Natural killer cell (primary cell): ENCODE data around the gene VPS26B. TPM values are rescaled to one million over a fixed set of nuclear protein-coding genes. Genes with fewer than 3 reads are reported as not detected.

Experiments used
- ATAC-seq, 3 donors: fragments of 150-1000 bp in 2 of 3; fragments of 200-7000 bp in 1 of 3; cut with Tn5 transposase; 1 replicate in 1 of 3; 2 replicates in 2 of 3; pipeline ENCODE4 v1.10.0; 2021; ENCODE audit warnings: mild to moderate bottlenecking in 2 of 3, moderate library complexity in 2 of 3
- DNase-seq, 2 donors: peaks; one replicate each; pipeline versions ENCODE4 v3.0.0 to v3.0.0-alpha.2; 2013 to 2021; ENCODE audit warnings: mixed read lengths in 1 of 2
- H3K27ac ChIP-seq: one replicate; pipeline ENCODE4 v1.5.1; 2013; ENCODE audit warnings: mild to moderate bottlenecking, low read length
- H3K27me3 ChIP-seq: one replicate; pipeline ENCODE4 v1.6.1; 2013; ENCODE audit warnings: low read length; ENCODE audit not compliant: control insufficient read depth, insufficient read depth
- H3K36me3 ChIP-seq: one replicate; pipeline ENCODE4 v1.6.1; 2013; ENCODE audit warnings: low read length; ENCODE audit not compliant: control insufficient read depth, insufficient read depth
- H3K4me1 ChIP-seq: one replicate; pipeline ENCODE4 v1.6.1; 2013; ENCODE audit warnings: low read length; ENCODE audit not compliant: control insufficient read depth, insufficient read depth
- H3K4me3 ChIP-seq: one replicate; pipeline ENCODE4 v1.5.1; 2013; ENCODE audit warnings: low read length
- H3K9me3 ChIP-seq: one replicate; pipeline ENCODE4 v1.6.1; 2013; ENCODE audit warnings: low read length; ENCODE audit not compliant: control insufficient read depth, insufficient read depth
- H3K27ac Mint-ChIP-seq, 2 donors: one replicate each; pipeline ENCODE4 v1.8.0; 2022; ENCODE audit warnings: mild to moderate bottlenecking in 2 of 2, mixed read lengths in 2 of 2, moderate library complexity in 1 of 2
- H3K27me3 Mint-ChIP-seq, 2 donors: one replicate each; pipeline ENCODE4 v1.8.0; 2022; ENCODE audit warnings: low read depth in 2 of 2, mixed read lengths in 2 of 2
- H3K36me3 Mint-ChIP-seq: one replicate; pipeline ENCODE4 v1.8.0; 2022; ENCODE audit warnings: mixed read lengths
- H3K4me1 Mint-ChIP-seq, 2 donors: one replicate each; pipeline ENCODE4 v1.8.0; 2022; ENCODE audit warnings: mixed read lengths in 2 of 2
- H3K4me3 Mint-ChIP-seq: one replicate; pipeline ENCODE4 v1.8.0; 2022; ENCODE audit warnings: mild to moderate bottlenecking, moderate library complexity, mixed read lengths
- H3K9me3 Mint-ChIP-seq, 2 donors: one replicate each; pipeline ENCODE4 v1.8.0; 2022; ENCODE audit warnings: mixed read lengths in 2 of 2
- WGBS: methylation state at CpG from one replicate; pipeline ENCODE4 v1.1.7; 2013; ENCODE audit warnings: missing lambda C conversion rate; ENCODE audit not compliant: insufficient coverage; 5-methylcytosine and 5-hydroxymethylcytosine counted together
- intact Hi-C: fragments of 100-400 bp; cut with micrococcal nuclease; formaldehyde crosslinking; loops from one replicate; pipeline ENCODE4 v1.14.2; 2022
- total RNA-seq, 4 donors: library from RNA; stranded (reverse); fragments of 120-200 nt in 1 of 4; gene quantifications; one replicate each; pipeline versions ENCODE4 v1.2.3 to v1.2.4, GENCODE V29; 2013 to 2022
- TF ChIP-seq, protein P1 (sequence below): fragments of 200-600 bp; IDR thresholded peaks from one replicate; pipeline ENCODE4 v1.8.0; 2022; ENCODE audit warnings: antibody characterized with exemption

Gene VPS26B
- total RNA-seq, 3 donors from 2014 or later (not counting 1 experiment from before 2014, with no cell fraction given): 83.0 to 113 (median 107) TPM

DNA sequence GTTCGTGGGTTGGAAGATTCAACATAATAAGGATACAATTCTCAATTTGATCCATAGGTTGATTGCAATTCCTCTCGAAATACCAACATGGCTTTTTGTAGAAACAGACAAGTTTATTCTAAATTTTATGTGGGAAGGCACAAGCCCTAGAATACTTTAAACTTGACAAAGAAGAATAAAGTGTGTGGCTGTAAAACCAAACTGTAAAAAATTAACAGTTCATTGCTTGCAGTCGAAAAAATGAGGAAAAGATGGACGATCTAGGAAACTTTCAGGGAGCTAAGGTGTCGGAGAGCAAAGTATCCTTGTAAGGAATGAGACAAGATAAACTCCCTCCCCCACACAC is 50.7 kb downstream of the VPS26B start:
- H3K4me3 ChIP-seq: peak overlapping the region; percentile 49
- 23% methylated on average over 3 of the region's 5 CpGs for WGBS
- Mint-ChIP-seq H3K4me1 (peaks cover 24 to 26% of the 10 kb centered on the region in 2 donors), H3K27me3 (peaks cover 70 to 83% of the 10 kb centered on the region in 2 donors), H3K4me3 (peak overlapping the region; percentile 92), H3K27ac (no peak overlapping the region), H3K9me3 (no peaks in the 10 kb centered on the region), H3K36me3 (no peaks in the 10 kb centered on the region)
- peaks cover 22% of the 10 kb centered on the region for H3K4me1 ChIP-seq
- H3K36me3 ChIP-seq: no peaks in the 10 kb centered on the region
- intact Hi-C loops: no loop called here
- H3K27ac ChIP-seq: no peak overlapping the region
- H3K9me3 ChIP-seq: peaks cover 6% of the 10 kb centered on the region
- ATAC-seq (no peak), DNase-seq (no peak)
- TF ChIP-seq, protein P1, sequence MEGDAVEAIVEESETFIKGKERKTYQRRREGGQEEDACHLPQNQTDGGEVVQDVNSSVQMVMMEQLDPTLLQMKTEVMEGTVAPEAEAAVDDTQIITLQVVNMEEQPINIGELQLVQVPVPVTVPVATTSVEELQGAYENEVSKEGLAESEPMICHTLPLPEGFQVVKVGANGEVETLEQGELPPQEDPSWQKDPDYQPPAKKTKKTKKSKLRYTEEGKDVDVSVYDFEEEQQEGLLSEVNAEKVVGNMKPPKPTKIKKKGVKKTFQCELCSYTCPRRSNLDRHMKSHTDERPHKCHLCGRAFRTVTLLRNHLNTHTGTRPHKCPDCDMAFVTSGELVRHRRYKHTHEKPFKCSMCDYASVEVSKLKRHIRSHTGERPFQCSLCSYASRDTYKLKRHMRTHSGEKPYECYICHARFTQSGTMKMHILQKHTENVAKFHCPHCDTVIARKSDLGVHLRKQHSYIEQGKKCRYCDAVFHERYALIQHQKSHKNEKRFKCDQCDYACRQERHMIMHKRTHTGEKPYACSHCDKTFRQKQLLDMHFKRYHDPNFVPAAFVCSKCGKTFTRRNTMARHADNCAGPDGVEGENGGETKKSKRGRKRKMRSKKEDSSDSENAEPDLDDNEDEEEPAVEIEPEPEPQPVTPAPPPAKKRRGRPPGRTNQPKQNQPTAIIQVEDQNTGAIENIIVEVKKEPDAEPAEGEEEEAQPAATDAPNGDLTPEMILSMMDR: no peak
- peaks cover 35% of the 10 kb centered on the region for H3K27me3 ChIP-seq

DNA sequence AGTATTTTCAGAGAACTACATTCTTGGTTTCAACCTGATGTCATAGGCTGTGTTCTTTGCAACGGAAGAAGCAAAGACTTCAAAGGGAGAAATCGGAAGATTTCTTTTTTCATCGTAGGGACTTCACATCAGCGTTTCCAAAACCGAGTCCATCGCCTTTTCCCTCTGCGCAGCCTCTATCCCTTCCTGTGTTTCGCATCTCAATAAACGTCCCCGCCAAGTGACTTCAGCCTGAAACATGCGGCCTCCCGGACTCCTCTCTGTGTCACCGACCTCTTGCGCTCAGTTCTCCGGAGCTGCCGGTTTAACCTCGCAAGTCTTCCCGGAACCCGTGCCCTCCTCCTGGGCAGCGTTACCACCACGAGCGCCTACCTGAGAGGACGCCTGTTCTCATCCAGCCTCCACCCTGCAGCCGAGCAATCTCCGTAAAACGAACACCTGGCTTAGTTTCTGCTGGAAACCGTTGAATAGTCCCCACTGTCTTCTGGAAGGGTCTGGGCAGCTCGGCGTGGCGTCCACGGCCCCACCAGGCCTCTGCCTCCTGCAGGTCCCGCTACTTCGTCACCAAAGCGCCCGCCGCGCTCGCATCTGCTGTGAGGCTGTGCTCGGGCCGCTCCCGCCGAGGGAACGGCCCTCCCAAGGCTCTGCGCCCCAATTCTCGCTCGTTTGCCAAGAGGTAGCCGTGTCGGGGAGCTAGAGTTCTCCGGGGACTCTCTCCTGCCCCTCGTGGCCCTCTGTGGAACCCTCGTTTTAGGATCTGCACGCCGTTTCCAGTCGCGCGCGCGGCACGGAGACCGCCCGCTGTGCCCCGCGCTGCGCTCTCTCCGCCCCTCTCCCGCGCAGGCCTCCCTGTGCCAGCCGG is 51.3 kb downstream of the VPS26B start, which contains the start of gene GLB1L3:
GLB1L3 (plus strand) TSS at position 846 of the 862 bp plus-strand sequence. CDS start 362 bp downstream, outside the sequence.
- intact Hi-C loops: no loop called here
- Mint-ChIP-seq H3K9me3 (no peaks in the 10 kb centered on the region), H3K36me3 (no peaks in the 10 kb centered on the region), H3K4me3 (peak within 1 kb of the TSS; percentile 92), H3K4me1 (peaks cover 18 to 20% of the 10 kb centered on the region in 2 donors), H3K27me3 (peaks cover 72 to 89% of the 10 kb centered on the region in 2 donors), H3K27ac (no peak within 1 kb of the TSS)
- 2% methylated on average over 68 of the region's 68 CpGs for WGBS
- Histone ChIP-seq H3K9me3 (peaks cover 6% of the 10 kb centered on the region), H3K27me3 (peaks cover 40% of the 10 kb centered on the region), H3K36me3 (no peaks in the 10 kb centered on the region), H3K4me1 (peaks cover 16% of the 10 kb centered on the region), H3K4me3 (peak within 1 kb of the TSS; percentile 49), H3K27ac (no peak within 1 kb of the TSS)
- ATAC-seq: peak; percentile 85 to 92 (median 92)
- TF ChIP-seq, protein P1: peak; percentile 38
- peak in 1 of 2 donors; percentile 88 for DNase-seq

DNA sequence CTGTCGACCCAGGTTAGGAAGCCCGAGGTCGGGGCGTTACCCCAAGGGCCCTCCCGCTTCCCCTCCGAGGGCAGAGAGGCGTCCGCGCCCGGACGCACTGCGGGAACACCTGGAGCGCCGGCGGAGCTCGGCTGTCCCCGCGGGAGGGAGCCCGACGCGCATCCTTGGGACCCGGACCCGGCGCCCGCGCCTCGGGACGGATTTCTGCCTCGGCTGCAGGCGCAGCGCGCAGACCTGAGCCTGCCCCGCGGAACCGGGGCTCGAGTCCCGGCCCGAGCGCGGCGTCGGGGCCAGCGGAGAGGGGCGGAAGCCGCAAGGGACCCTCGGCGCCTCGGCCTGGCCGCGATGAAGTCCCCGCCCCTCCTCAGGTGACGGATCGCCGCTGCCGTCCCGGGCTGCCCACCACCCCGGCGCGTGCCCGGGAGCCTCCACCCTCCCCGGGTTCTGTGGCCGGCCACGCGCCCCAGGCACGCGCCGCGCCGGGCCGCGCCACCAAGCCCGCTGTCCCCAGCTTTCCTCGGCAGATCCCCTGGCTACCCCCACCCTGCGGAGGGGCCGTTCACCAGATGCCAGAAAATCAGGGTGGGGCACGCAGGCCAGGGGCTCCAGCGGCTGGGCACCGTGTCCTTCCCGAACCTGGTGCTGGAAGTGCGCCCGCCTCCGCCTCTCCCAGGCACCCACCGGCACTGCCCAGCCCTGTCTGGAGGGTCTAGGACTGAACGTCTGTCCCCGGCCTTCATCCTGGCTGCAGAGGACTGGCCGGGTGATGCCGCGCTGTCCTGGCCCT is 52.1 kb downstream of the VPS26B start:
- H3K27me3 Mint-ChIP-seq: peaks cover 71 to 86% of the 10 kb centered on the region in 2 donors
- Histone ChIP-seq H3K27ac (no peak overlapping the region), H3K9me3 (peaks cover 6% of the 10 kb centered on the region), H3K4me3 (peak overlapping the region; percentile 49), H3K36me3 (no peaks in the 10 kb centered on the region), H3K4me1 (peaks cover 16% of the 10 kb centered on the region), H3K27me3 (peaks cover 40% of the 10 kb centered on the region)
- peak overlapping the region; percentile 92 for H3K4me3 Mint-ChIP-seq
- DNase-seq (peak in 1 of 2 donors; percentile 19), ATAC-seq (peak; percentile 2 to 12 (median 4))
- TF ChIP-seq, protein P1: no peak
- peaks cover 16 to 19% of the 10 kb centered on the region in 2 donors for H3K4me1 Mint-ChIP-seq
- intact Hi-C loops: no loop called here
- no peaks in the 10 kb centered on the region for H3K9me3 Mint-ChIP-seq
- WGBS: 2% methylated on average over 88 of the region's 88 CpGs
- no peak overlapping the region for H3K27ac Mint-ChIP-seq
- H3K36me3 Mint-ChIP-seq: no peaks in the 10 kb centered on the region
